SU-DHL-6 (cell line): Measurements from ENCODE around the gene AHSG.

Experiments used
- H2AFZ ChIP-seq: fragments of 200-600 bp; sonication (generic); 2 replicates; pipeline ENCODE4 v1.6.1; 2014; ENCODE audit warnings: low read depth, mild to moderate bottlenecking, moderate library complexity, mixed read lengths, antibody characterized with exemption, low read length; ENCODE audit not compliant: severe bottlenecking
- H3F3A ChIP-seq: fragments of 200-600 bp; shearing (Covaris generic); 2 replicates; pipeline ENCODE4 v1.6.0; 2016; ENCODE audit warnings: antibody characterized with exemption, mild to moderate bottlenecking; ENCODE audit not compliant: insufficient read depth
- H3K27ac ChIP-seq: fragments of 200-600 bp; sonication (generic); 2 replicates; pipeline ENCODE4 v1.5.1; 2016; ENCODE audit warnings: low read depth, mild to moderate bottlenecking, low read length, moderate library complexity, mixed read lengths
- H3K27me3 ChIP-seq: fragments of 200-600 bp; sonication (generic), shearing (Covaris generic); 2 replicates; pipeline ENCODE4 v1.6.0; 2014; ENCODE audit warnings: mild to moderate bottlenecking, low read length
- H3K36me3 ChIP-seq: fragments of 200-600 bp; sonication (generic); 2 replicates; pipeline ENCODE4 v1.6.1; 2014; ENCODE audit warnings: mild to moderate bottlenecking, low read length, mixed read lengths
- H3K4me2 ChIP-seq: fragments of 300-600, 200-600 bp; shearing (Covaris generic), sonication (generic); 2 replicates; pipeline ENCODE4 v1.6.0; 2014; ENCODE audit warnings: low read length, low read depth, mild to moderate bottlenecking; ENCODE audit not compliant: poor library complexity, severe bottlenecking
- H3K4me3 ChIP-seq: fragments of 200-600 bp; sonication (generic); 2 replicates; pipeline ENCODE4 v1.5.1; 2014; ENCODE audit warnings: antibody characterized with exemption, low read length, mild to moderate bottlenecking, mixed read lengths; ENCODE audit not compliant: insufficient read depth, poor library complexity, severe bottlenecking
- H3K79me2 ChIP-seq: fragments of 200-600 bp; sonication (generic); 2 replicates; pipeline ENCODE4 v1.6.1; 2014; ENCODE audit warnings: mild to moderate bottlenecking, low read length, moderate library complexity; ENCODE audit not compliant: insufficient read depth
- H3K9ac ChIP-seq: fragments of 200-600 bp; sonication (generic); 2 replicates; pipeline ENCODE4 v1.7.0; 2014; ENCODE audit warnings: mild to moderate bottlenecking, low read length
- H3K9me2 ChIP-seq: fragments of 200-600 bp; sonication (generic); replicated peaks from 2 replicates; pipeline ENCODE4 v1.6.1; 2014; ENCODE audit warnings: low read length; ENCODE audit not compliant: insufficient read depth
- H3K9me3 ChIP-seq: fragments of 200-600 bp; sonication (generic); 2 replicates; pipeline ENCODE4 v1.6.1; 2014; ENCODE audit warnings: low read length, mixed read lengths; ENCODE audit not compliant: insufficient read depth
- H4K20me1 ChIP-seq: fragments of 200-600 bp; sonication (generic); 2 replicates; pipeline ENCODE4 v1.6.1; 2014; ENCODE audit warnings: low read depth, mild to moderate bottlenecking, antibody characterized with exemption, low read length, moderate library complexity, mixed read lengths
- CTCF ChIP-seq: fragments of 200-600 bp; sonication (generic); IDR thresholded peaks from one replicate; pipeline ENCODE4 v1.5.1; 2017; ENCODE audit warnings: antibody characterized with exemption, mild to moderate bottlenecking, low read length, moderate library complexity; ENCODE audit not compliant: insufficient read depth, poor library complexity, severe bottlenecking
- EZH2phosphoT487 ChIP-seq: fragments of 200-600 bp; sonication (generic), shearing (Covaris generic); conservative IDR thresholded peaks from 2 replicates; pipeline ENCODE4 v1.6.1; 2018; ENCODE audit warnings: mild to moderate bottlenecking, antibody characterized with exemption, low read length, moderate library complexity, mixed read lengths

Gene AHSG

GRCh38 chr3:186589121-186589520, 23.7 kb upstream of the AHSG start:
- H3K4me3 ChIP-seq = no peak overlapping the region
- no peaks in the 10 kb centered on the region for H3K9me3 ChIP-seq
- H3K9ac ChIP-seq = no peak overlapping the region
- no peak overlapping the region for H3K4me2 ChIP-seq
- no peaks in the 10 kb centered on the region for H3K79me2 ChIP-seq
- TF ChIP-seq CTCF (peak; percentile 32), EZH2phosphoT487 (no peak)
- H3K27ac ChIP-seq = no peak overlapping the region
- no peak overlapping the region for H2AFZ ChIP-seq
- H4K20me1 ChIP-seq = no peaks in the 10 kb centered on the region
- peaks cover 12% of the 10 kb centered on the region for H3F3A ChIP-seq
- no peaks in the 10 kb centered on the region for H3K9me2 ChIP-seq
- H3K27me3 ChIP-seq = no peaks in the 10 kb centered on the region
- peaks cover 16% of the 10 kb centered on the region; the same call in 1 of the 2 replicates for H3K36me3 ChIP-seq

GRCh38 chr3:186589856-186590579, 22.8 kb upstream of the AHSG start:
- Histone ChIP-seq H3K27ac (no peak overlapping the region), H2AFZ (no peak overlapping the region)
- no peak for TF ChIP-seq EZH2phosphoT487
- no peak for TF ChIP-seq CTCF

GRCh38 chr3:186590580-186591295, 22.1 kb upstream of the AHSG start:
- Histone ChIP-seq H3K27ac (no peak overlapping the region), H3F3A (peaks cover 12% of the 10 kb centered on the region), H3K79me2 (no peaks in the 10 kb centered on the region), H3K4me3 (no peak overlapping the region), H3K36me3 (peaks cover 4% of the 10 kb centered on the region; the same call in 1 of the 2 replicates), H3K9me2 (no peaks in the 10 kb centered on the region), H4K20me1 (no peaks in the 10 kb centered on the region), H3K27me3 (no peaks in the 10 kb centered on the region), H2AFZ (no peak overlapping the region), H3K9ac (no peak overlapping the region), H3K9me3 (no peaks in the 10 kb centered on the region), H3K4me2 (no peak overlapping the region)
- TF ChIP-seq EZH2phosphoT487 = no peak
- TF ChIP-seq CTCF = no peak

More at GRCh38 chr3:186589856-186590579, 22.8 kb upstream of the AHSG start:
- Histone ChIP-seq H3K4me2 (no peak overlapping the region), H3K79me2 (no peaks in the 10 kb centered on the region), H3F3A (peaks cover 12% of the 10 kb centered on the region), H3K4me3 (no peak overlapping the region), H3K27me3 (no peaks in the 10 kb centered on the region), H3K9ac (no peak overlapping the region), H3K9me2 (no peaks in the 10 kb centered on the region), H3K9me3 (no peaks in the 10 kb centered on the region), H3K36me3 (peaks cover 11% of the 10 kb centered on the region; the same call in 1 of the 2 replicates), H4K20me1 (no peaks in the 10 kb centered on the region)
